NCI-H146 treated with DMSO at 0.1 percent for 48 hours (cell line): ENCODE data around the gene VCL.
"Not testable (repeated sequence)": the region's sequence is repeated elsewhere in the genome, so short reads cannot be mapped to it uniquely, and the experiment has no call there.

Experiments used
- DNase-seq: peaks from one replicate; lab custom pipeline; 2025; ENCODE audit not compliant: unreplicated experiment; lab: John Stamatoyannopoulos, UW

The VCL gene

GRCh38 chr10:74103560-74104258, 105.8 kb downstream of the VCL start:
- no peak for DNase-seq

GRCh38 chr10:74104480-74104879, 106.6 kb downstream of the VCL start:
- no peak for DNase-seq

GRCh38 chr10:74104996-74105395, 107.1 kb downstream of the VCL start:
- no peak for DNase-seq

- DNase-seq = no peak
Observed at GRCh38 chr10:74107391-74107790, 109.5 kb downstream of the VCL start.

- no peak for DNase-seq
Observed at GRCh38 chr10:74109452-74109851, 111.5 kb downstream of the VCL start.

GRCh38 chr10:74110120-74110519, 112.2 kb downstream of the VCL start:
- no peak for DNase-seq

GRCh38 chr10:74111799-74112198, 113.9 kb downstream of the VCL start:
- no peak for DNase-seq

- DNase-seq = no peak
Observed at GRCh38 chr10:74113546-74113945, 115.6 kb downstream of the VCL start.

- DNase-seq = no peak
Observed at GRCh38 chr10:74114041-74114448, 116.1 kb downstream of the VCL start.

GRCh38 chr10:74117738-74118137, 119.8 kb downstream of the VCL start:
- DNase-seq = no peak

- DNase-seq = no peak
Observed at GRCh38 chr10:74118804-74119203, 120.9 kb downstream of the VCL start.

GRCh38 chr10:74120911-74121310, 123.0 kb downstream of the VCL start:
- DNase-seq = no peak

- no peak for DNase-seq
Observed at GRCh38 chr10:74121368-74121767, 123.5 kb downstream of the VCL start.

- no peak for DNase-seq
Observed at GRCh38 chr10:74122060-74122459, 124.1 kb downstream of the VCL start.

GRCh38 chr10:74123081-74123480, 125.2 kb downstream of the VCL start:
- no peak for DNase-seq

GRCh38 chr10:74133923-74134820, 136.3 kb downstream of the VCL start:
- DNase-seq = no peak

- DNase-seq = no peak
Observed at GRCh38 chr10:74135452-74135851, 137.5 kb downstream of the VCL start.

GRCh38 chr10:74137992-74138391, 140.1 kb downstream of the VCL start:
- DNase-seq = no peak

GRCh38 chr10:74138596-74138995, 140.7 kb downstream of the VCL start:
- not testable (repeated sequence) for DNase-seq

GRCh38 chr10:74139981-74140380, 142.1 kb downstream of the VCL start:
- DNase-seq = no peak

GRCh38 chr10:74140553-74140952, 142.6 kb downstream of the VCL start:
- no peak for DNase-seq

GRCh38 chr10:74145133-74145532, 147.2 kb downstream of the VCL start:
- no peak for DNase-seq
